Tongue (tissue), 2 donors: ENCODE results near the gene FAM163B. TPM values are rescaled to one million over a fixed set of nuclear protein-coding genes. Genes with fewer than 3 reads are reported as not detected.

ENCODE experiments used
- DNase-seq: peaks from one replicate; pipeline ENCODE4 v3.0.0-alpha.2; 2015
- total RNA-seq: library from RNA; depleted of rRNA; stranded (reverse); fragments of >200 nt; gene quantifications from one replicate; pipeline ENCODE4 v1.2.3, GENCODE V29; 2014

The FAM163B gene
- total RNA-seq, 1 donor from 2014 or later: not detected

GRCh38 chr9:133597316-133597957 lies 11.8 kb downstream of the FAM163B start:
- no peak for DNase-seq

GRCh38 chr9:133595910-133596309 lies 13.3 kb downstream of the FAM163B start:
- no peak for DNase-seq

- no peak for DNase-seq
Measured at GRCh38 chr9:133594310-133594709, 14.9 kb downstream of the FAM163B start.

GRCh38 chr9:133593587-133594253 lies 15.5 kb downstream of the FAM163B start:
- DNase-seq: no peak

- DNase-seq: no peak
Measured at GRCh38 chr9:133592731-133593409, 16.3 kb downstream of the FAM163B start.

- DNase-seq: no peak
Measured at GRCh38 chr9:133591985-133592384, 17.2 kb downstream of the FAM163B start.

- no peak for DNase-seq
Measured at GRCh38 chr9:133591116-133591910, 17.9 kb downstream of the FAM163B start.

- no peak for DNase-seq
Measured at GRCh38 chr9:133590231-133590855, 18.8 kb downstream of the FAM163B start.

- DNase-seq: no peak
Measured at GRCh38 chr9:133589454-133590227, 19.5 kb downstream of the FAM163B start.

GRCh38 chr9:133587466-133587865 lies 21.7 kb downstream of the FAM163B start:
- DNase-seq: no peak

- no peak for DNase-seq
Measured at GRCh38 chr9:133587051-133587450, 22.1 kb downstream of the FAM163B start.

GRCh38 chr9:133585481-133586351 lies 23.5 kb downstream of the FAM163B start:
- peak; percentile 60 for DNase-seq

GRCh38 chr9:133584559-133585476 lies 24.4 kb downstream of the FAM163B start:
- DNase-seq: peak; percentile 73

GRCh38 chr9:133584167-133584558 lies 25.0 kb downstream of the FAM163B start:
- DNase-seq: no peak

- no peak for DNase-seq
Measured at GRCh38 chr9:133583586-133583985, 25.6 kb downstream of the FAM163B start.

- DNase-seq: no peak
Measured at GRCh38 chr9:133583111-133583510, 26.1 kb downstream of the FAM163B start.

- no peak for DNase-seq
Measured at GRCh38 chr9:133582501-133583045, 26.6 kb downstream of the FAM163B start.

- no peak for DNase-seq
Measured at GRCh38 chr9:133581513-133582343, 27.5 kb downstream of the FAM163B start.
